Choroid plexus epithelial cell (primary cell): Measurements from ENCODE around the gene MYLK.

Source experiments
- DNase-seq: peaks from one replicate; pipeline ENCODE4 v3.0.0-alpha.2; 2010; ENCODE audit warnings: low read depth
- H3K4me3 ChIP-seq: 2 replicates; pipeline ENCODE4 v1.5.1; 2011; ENCODE audit warnings: low read depth, mild to moderate bottlenecking, control low read depth, low read length, moderate library complexity
- TF ChIP-seq, protein P1 (sequence below): conservative IDR thresholded peaks from 2 replicates; pipeline ENCODE4 v1.5.1; 2011; ENCODE audit warnings: low read depth, mild to moderate bottlenecking, control low read depth, inconsistent platforms, low read length, moderate library complexity

MYLK gene

DNA sequence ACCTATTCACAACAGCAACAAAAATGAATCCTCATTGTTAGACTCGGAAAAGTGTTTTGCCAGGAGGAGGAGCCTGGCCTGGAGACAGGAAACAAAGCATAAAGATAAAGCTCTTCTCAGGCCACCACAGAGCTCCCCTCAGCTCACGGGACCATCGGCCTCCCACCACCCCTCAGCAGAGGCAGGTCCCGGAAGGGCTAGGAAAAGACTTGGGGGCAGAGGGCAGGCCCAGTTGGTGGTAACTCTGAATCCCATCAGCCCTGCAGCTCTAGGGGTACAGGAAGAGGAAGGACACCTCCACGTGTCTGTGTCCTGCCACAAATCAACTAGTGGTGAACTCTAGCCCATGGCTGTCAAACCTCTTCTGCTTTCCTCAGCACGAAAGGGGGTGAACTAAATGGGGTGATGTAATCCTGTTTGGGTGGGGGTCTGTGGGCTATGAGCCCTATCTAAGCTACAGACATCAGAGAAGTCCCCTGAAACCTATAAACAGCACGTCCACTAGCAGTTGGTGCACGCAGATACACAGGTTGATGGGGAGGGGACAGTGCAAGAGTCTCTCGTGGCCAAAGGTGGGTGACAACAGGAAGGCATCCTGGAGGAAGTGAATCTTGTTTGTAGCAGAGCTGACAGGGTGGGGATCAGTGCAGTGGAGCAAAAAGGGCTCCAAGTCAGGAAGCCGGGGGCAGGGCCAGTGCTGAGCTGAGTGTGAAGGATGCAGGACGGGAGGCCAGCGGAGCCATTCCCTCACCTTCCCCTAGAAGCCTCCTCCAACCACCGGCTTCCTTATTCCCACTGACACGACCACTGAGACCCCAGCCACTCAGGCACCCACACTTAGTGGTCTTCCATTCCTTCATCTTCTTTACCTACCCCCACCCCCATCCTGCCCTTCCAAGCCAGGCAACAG lies 188.1 kb downstream of the MYLK start:
- DNase-seq = no peak
- H3K4me3 ChIP-seq = no peak overlapping the region
- TF ChIP-seq, protein P1, sequence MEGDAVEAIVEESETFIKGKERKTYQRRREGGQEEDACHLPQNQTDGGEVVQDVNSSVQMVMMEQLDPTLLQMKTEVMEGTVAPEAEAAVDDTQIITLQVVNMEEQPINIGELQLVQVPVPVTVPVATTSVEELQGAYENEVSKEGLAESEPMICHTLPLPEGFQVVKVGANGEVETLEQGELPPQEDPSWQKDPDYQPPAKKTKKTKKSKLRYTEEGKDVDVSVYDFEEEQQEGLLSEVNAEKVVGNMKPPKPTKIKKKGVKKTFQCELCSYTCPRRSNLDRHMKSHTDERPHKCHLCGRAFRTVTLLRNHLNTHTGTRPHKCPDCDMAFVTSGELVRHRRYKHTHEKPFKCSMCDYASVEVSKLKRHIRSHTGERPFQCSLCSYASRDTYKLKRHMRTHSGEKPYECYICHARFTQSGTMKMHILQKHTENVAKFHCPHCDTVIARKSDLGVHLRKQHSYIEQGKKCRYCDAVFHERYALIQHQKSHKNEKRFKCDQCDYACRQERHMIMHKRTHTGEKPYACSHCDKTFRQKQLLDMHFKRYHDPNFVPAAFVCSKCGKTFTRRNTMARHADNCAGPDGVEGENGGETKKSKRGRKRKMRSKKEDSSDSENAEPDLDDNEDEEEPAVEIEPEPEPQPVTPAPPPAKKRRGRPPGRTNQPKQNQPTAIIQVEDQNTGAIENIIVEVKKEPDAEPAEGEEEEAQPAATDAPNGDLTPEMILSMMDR = no peak

DNA sequence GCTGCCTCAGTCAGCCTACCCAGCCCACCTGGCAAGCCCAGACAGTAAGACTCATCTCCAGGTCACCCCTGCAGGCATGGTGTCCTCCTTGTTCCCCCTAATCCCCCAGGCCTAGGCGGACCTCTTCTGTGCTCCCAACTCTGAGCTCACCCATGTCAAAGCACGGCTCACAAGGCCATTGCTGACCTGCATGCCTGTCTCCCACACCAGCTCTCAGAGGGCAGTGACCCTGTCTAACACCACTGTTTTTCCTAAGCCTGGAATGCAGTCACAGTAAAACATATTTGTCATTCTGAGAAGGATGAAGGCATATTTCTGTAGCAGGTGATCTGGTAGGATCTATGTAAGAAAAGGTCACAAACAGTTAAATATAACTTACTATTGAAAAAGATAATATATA lies 189.0 kb downstream of the MYLK start:
- peak; percentile 45 for DNase-seq
- H3K4me3 ChIP-seq = no peak overlapping the region
- TF ChIP-seq, protein P1 = no peak

DNA sequence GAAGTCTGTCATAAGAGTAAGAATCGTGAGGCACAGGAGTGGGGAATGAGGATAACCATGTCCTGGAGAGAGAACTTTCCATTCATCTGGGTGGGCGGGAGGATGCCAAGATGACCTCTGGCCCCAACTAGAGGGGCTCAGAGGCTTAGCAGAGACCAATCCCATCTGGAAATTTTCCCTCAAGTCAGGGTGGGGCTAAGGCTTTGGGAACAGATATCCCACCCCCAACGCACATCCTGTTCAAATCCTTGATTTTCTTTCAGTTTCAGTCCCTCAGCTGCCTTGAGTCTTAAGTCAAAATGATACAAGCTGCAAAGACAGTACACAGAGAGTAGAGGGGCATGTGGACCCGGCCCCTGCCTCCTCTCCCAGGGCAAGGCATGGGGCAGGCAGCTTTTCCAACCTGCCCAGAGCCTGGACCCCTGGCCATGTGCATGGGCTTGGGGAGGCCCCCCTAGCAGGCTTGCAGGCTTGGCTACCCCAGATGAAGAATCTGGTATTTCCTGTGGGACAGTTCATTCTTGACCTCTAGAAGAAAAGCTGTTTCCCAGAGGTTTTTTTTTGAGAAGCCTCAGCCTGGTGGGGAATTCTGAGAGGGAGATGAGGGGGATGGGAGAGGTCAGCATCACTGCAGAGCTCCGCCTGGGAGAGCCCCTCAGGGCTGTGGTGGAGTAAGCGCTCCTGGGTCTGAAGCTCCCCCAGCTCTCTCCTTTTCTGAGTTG lies 189.6 kb downstream of the MYLK start:
- peak; percentile 51 for DNase-seq
- no peak overlapping the region for H3K4me3 ChIP-seq
- TF ChIP-seq, protein P1 = no peak

DNA sequence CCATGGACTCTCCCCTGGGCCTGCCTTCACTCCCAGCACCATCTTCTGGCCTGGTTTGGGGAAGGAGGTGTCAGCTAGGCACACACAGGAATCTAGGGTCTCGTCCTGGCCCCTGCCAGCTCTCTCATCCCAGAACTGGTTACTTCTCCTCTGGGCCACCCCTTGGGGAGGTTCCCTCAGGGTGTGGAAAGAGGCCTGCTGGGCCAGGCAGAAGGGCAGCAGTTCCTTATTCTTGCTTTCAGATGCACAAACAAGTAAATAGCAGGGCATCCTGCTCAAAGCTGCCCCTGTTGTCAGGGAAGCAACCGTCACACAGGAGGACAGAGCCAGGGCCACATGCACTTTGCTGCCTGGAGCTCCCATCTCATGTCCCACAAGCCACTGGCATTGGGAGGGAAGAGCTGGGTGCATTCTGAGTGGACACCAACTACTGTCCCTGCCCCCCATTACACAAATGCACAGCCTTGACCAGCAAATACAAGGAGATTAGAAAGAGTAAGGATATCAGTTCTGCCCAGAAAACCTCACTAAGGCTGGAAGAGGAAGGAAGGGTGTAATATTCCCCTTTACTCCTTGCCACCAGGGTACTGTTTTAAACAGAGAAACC lies 190.4 kb downstream of the MYLK start:
- TF ChIP-seq, protein P1 = no peak
- H3K4me3 ChIP-seq = no peak overlapping the region
- no peak for DNase-seq

DNA sequence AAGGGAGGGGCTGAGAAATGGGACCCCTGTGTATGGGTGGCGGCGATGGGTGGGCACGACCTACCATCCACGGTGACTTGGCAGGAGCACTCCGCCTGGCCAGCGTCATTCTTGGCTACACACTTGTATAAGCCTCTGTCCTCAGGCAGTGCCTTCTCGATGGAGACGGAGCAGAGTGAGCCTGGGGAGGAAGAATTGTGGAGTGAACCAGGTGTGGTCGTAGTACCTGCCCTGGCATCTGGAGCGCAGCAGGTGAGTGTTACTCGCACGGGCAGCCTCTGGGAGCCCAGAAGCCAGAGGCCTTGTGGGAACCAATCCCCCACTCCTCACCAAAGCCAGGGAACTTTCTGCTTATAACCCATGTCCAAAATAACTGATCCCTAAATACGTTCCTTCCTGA lies 191.5 kb downstream of the MYLK start:
- H3K4me3 ChIP-seq = no peak overlapping the region
- TF ChIP-seq, protein P1 = no peak

DNA sequence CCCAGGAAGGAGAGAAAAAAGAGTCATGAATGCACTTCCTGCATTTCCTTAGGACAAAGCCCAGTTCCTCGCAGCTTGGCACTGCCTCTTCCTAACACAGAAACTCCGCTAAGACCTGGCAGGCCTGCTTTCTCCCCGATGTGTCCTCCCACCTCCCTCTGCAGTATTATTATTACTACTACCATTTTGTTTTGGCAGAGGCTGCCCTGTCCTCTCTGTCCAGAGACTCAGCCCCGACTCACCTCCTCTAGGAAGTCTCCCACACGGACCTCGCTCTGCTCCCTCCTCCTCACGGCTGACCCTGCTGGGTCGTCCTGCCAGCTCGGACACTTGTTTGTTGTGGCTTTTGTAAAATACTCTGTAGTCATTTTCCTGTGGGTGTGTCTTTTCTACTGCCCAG lies 192.1 kb downstream of the MYLK start:
- TF ChIP-seq, protein P1 = no peak
- no peak for DNase-seq
- no peak overlapping the region for H3K4me3 ChIP-seq

More for the DNA sequence above, 191.5 kb downstream of the MYLK start:
- no peak for DNase-seq
